Smooth muscle cell (in vitro differentiated cells): ENCODE data around the gene KLHL30. TPM values are rescaled to one million over a fixed set of nuclear protein-coding genes. Genes with fewer than 3 reads are reported as not detected.

Source experiments
- DNase-seq: peaks from one replicate; lab custom pipeline; 2025; ENCODE audit not compliant: unreplicated experiment; lab: John Stamatoyannopoulos, UW
- H2AFZ ChIP-seq: fragments of 200-600 bp; sonication (generic); 2 replicates; pipeline ENCODE4 v1.6.0; 2016; ENCODE audit warnings: antibody characterized with exemption, low read depth, mild to moderate bottlenecking
- H3F3A ChIP-seq: fragments of 200-600 bp; sonication (generic); 2 replicates; pipeline ENCODE4 v1.6.0; 2017; ENCODE audit warnings: antibody characterized with exemption, low read depth
- H3K27ac ChIP-seq: fragments of 200-600 bp; sonication (generic); 2 replicates; pipeline ENCODE4 v1.5.1; 2016; ENCODE audit warnings: low read depth, mild to moderate bottlenecking
- H3K27me3 ChIP-seq: fragments of 200-600 bp; sonication (generic); 2 replicates; pipeline ENCODE4 v1.6.1; 2016; ENCODE audit warnings: low read depth, mild to moderate bottlenecking
- H3K36me3 ChIP-seq: fragments of 200-600 bp; sonication (generic); 2 replicates; pipeline ENCODE4 v1.5.1; 2016; ENCODE audit warnings: low read depth
- H3K4me1 ChIP-seq: fragments of 200-600 bp; sonication (generic); 2 replicates; pipeline ENCODE4 v1.5.1; 2016; ENCODE audit warnings: low read depth
- H3K4me2 ChIP-seq: fragments of 200-600 bp; sonication (generic); 2 replicates; pipeline ENCODE4 v1.6.0; 2016; ENCODE audit warnings: mild to moderate bottlenecking
- H3K4me3 ChIP-seq: fragments of 200-600 bp; sonication (generic); 2 replicates; pipeline ENCODE4 v1.5.1; 2016; ENCODE audit warnings: mild to moderate bottlenecking
- H3K79me2 ChIP-seq: fragments of 200-600 bp; sonication (generic); 2 replicates; pipeline ENCODE4 v1.6.0; 2016; ENCODE audit warnings: low read depth, mild to moderate bottlenecking
- H3K9ac ChIP-seq: fragments of 200-600 bp; sonication (generic); 2 replicates; pipeline ENCODE4 v1.6.0; 2016; ENCODE audit warnings: low read depth
- H3K9me3 ChIP-seq: fragments of 200-600 bp; sonication (generic); replicated peaks from 2 replicates; pipeline ENCODE4 v1.5.1; 2016; ENCODE audit warnings: low read depth
- H4K20me1 ChIP-seq: fragments of 200-600 bp; sonication (generic); 2 replicates; pipeline ENCODE4 v1.6.0; 2016; ENCODE audit warnings: low read depth
- CTCF ChIP-seq: fragments of 200-600 bp; sonication (generic); IDR thresholded peaks from 2 replicates; pipeline ENCODE4 v1.5.1; 2017; ENCODE audit warnings: borderline replicate concordance, mild to moderate bottlenecking, antibody characterized with exemption; ENCODE audit not compliant: insufficient read depth, poor library complexity, severe bottlenecking
- WGBS: methylation state at CpG from one replicate; pipeline ENCODE4 v1.1.7; 2016; ENCODE audit warnings: low lambda C conversion rate; 5-methylcytosine and 5-hydroxymethylcytosine counted together
- polyA plus RNA-seq: library from polyadenylated mRNA; unstranded; fragments of >200 nt; fragmentation: Nextera tagmentation; extraction: Ambion mirVana; gene quantifications from 2 replicates; pipeline ENCODE4 v1.2.1, GENCODE V29; 2016
- total RNA-seq: library from RNA; depleted of rRNA; stranded (reverse); fragments of >200 nt; gene quantifications from 2 replicates; pipeline ENCODE4 v1.2.3, GENCODE V29; 2014

Gene KLHL30
- total and polyA plus RNA-seq, 2 experiments from 2014 or later = 0.31 TPM; not detected in 1

DNA sequence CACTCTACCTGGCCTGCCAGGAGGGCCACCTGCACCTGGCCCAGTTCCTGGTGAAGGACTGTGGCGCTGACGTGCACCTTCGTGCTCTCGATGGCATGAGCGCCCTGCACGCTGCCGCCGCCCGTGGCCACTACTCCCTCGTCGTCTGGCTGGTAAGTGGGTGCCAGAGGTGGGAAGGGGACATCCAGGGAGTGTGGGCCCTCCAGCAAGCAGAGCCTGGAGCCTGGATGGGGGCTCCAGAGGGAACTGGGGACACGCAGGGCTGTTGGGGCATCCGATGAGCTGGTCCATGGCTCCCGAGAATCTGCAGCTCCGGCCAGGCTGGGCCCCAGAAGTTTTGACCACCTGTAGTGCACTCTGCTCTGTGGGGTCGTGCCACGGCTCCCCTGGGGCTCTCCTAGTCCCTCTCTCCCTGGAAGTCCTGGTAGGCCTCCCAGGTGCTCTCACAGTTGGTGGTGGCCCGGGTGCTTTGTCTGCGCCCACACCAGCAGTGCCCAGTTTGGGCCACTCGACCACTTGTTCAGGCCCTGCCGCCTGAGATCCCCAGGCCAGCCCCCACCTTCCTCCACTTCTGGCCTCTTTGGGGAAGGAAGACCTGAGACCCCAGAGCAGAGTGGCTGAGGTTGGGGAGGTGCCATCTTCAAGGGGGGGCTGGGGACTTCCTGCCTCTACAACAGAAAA, 33.6 kb upstream of the KLHL30 start:
- Histone ChIP-seq H2AFZ (no peak overlapping the region), H3K27me3 (no peaks in the 10 kb centered on the region), H3K79me2 (no peaks in the 10 kb centered on the region), H3K36me3 (no peaks in the 10 kb centered on the region), H3K4me2 (no peak overlapping the region), H4K20me1 (no peaks in the 10 kb centered on the region), H3K9me3 (no peaks in the 10 kb centered on the region), H3K9ac (no peak overlapping the region), H3K4me1 (no peaks in the 10 kb centered on the region), H3K4me3 (no peak overlapping the region), H3F3A (no peaks in the 10 kb centered on the region), H3K27ac (no peak overlapping the region)
- no peak for DNase-seq
- no peak for TF ChIP-seq CTCF
- WGBS = 94% methylated on average over 21 of the region's 21 CpGs

DNA sequence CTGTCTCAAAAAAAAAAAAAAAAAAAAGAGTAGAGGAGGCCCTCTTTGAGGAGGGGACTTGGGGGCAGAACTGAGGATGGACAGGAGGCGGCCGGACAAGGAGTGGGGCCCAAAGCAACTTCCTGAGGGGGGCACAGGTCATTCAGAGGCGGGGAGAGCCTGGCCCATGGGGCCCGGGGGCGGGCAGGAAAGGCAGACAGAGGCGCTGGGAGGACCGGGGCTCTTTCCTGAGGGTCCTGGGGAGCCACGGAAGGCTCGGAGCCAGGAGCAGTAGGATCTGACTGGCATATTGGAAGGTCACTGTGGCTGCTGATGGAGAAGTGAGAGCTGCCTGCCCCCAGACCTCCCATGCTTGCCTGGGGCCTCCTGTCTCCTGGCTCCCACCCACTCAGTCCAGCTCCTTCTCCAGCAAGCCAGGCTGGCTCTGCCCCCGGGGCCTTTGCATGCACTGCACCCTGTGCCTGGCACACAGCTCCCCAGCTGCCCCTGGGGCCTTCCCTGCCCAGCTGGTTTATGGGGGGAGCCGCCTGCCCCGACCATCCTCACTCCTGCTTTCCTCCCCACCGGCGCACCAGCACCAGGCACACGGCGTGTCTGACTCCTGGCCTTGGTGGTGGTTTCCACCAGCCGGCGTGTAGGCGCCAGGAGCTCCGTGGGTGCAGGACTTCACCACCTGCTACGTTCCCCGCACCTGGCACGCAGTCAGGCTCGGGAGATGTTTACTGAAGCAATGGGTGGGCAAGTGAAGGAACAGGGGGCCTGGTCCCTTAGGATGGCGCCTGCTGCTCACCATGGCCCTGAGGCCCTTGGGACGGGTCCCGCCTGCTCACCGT, 32.7 kb upstream of the KLHL30 start:
- Histone ChIP-seq H3K9me3 (no peaks in the 10 kb centered on the region), H3K27ac (no peak overlapping the region), H2AFZ (no peak overlapping the region), H3K27me3 (no peaks in the 10 kb centered on the region), H3K9ac (no peak overlapping the region), H4K20me1 (no peaks in the 10 kb centered on the region), H3K79me2 (no peaks in the 10 kb centered on the region), H3K4me2 (no peak overlapping the region), H3F3A (no peaks in the 10 kb centered on the region), H3K36me3 (no peaks in the 10 kb centered on the region), H3K4me3 (no peak overlapping the region), H3K4me1 (no peaks in the 10 kb centered on the region)
- TF ChIP-seq CTCF = no peak
- 95% methylated on average over 25 of the region's 28 CpGs for WGBS
- no peak for DNase-seq

GRCh38 chr2:238106339-238106697, 32.1 kb upstream of the KLHL30 start:
- WGBS = 78% methylated on average over 4 of the region's 13 CpGs
- H3K4me3 ChIP-seq = no peak overlapping the region
- no peaks in the 10 kb centered on the region for H3F3A ChIP-seq
- H3K9ac ChIP-seq = no peak overlapping the region
- no peak for DNase-seq
- no peaks in the 10 kb centered on the region for H3K36me3 ChIP-seq
- no peaks in the 10 kb centered on the region for H3K4me1 ChIP-seq
- no peak overlapping the region for H3K4me2 ChIP-seq
- H3K9me3 ChIP-seq = no peaks in the 10 kb centered on the region
- no peaks in the 10 kb centered on the region for H4K20me1 ChIP-seq
- H3K79me2 ChIP-seq = no peaks in the 10 kb centered on the region
- H3K27ac ChIP-seq = no peak overlapping the region
- no peak overlapping the region for H2AFZ ChIP-seq
- TF ChIP-seq CTCF = no peak
- H3K27me3 ChIP-seq = no peaks in the 10 kb centered on the region
